Sigmoid colon (tissue), 4 donors: Measurements from ENCODE around the gene TENT4A.

Source experiments
- EP300 ChIP-seq, 4 donors: sonication (generic); formaldehyde crosslinking; IDR thresholded peaks; one replicate each; pipeline ENCODE4 v1.6.1; 2017; ENCODE audit warnings: antibody characterized with exemption in 4 of 4
- POLR2A ChIP-seq, 2 donors: fragments of 450-650 bp; IDR thresholded peaks; one replicate each; pipeline ENCODE4 v1.6.1; 2016; ENCODE audit warnings: antibody characterized with exemption in 2 of 2, mild to moderate bottlenecking in 2 of 2, moderate library complexity in 2 of 2
- POLR2AphosphoS5 ChIP-seq, 4 donors: sonication (generic); formaldehyde crosslinking; IDR thresholded peaks; one replicate each; pipeline ENCODE4 v1.6.1; 2017; ENCODE audit warnings: antibody characterized with exemption in 4 of 4
- TF ChIP-seq, protein P1 (sequence below), 4 experiments: fragments of 450-650 bp in 3 of 4; fragments of 200-600 bp in 1 of 4; IDR thresholded peaks; one replicate each; pipeline ENCODE4 v1.5.1; 2016 to 2019; ENCODE audit warnings: antibody characterized with exemption in 4 of 4, mild to moderate bottlenecking in 3 of 4, moderate library complexity in 2 of 4

DNA sequence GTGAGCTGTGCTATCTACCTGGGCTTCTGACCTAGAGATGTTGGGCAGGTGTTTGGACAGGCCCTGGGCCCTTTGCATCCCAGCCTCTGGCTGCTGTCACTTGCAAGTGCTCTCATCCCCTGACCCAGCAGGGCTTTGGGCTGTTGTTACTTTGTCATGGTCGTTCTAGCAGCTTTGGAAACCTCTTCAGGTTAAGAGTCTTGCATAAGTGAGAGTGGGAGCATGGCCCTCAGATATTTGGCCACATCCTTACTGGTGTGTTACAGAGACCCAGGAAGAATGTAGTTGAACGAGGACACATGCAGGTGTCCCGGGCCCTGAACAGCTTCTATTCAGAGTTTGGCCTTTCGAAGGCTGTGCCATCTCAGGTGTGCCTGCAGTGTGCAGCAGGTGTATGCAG, 4.5 kb downstream of the TENT4A start:
- TF ChIP-seq, protein P1, sequence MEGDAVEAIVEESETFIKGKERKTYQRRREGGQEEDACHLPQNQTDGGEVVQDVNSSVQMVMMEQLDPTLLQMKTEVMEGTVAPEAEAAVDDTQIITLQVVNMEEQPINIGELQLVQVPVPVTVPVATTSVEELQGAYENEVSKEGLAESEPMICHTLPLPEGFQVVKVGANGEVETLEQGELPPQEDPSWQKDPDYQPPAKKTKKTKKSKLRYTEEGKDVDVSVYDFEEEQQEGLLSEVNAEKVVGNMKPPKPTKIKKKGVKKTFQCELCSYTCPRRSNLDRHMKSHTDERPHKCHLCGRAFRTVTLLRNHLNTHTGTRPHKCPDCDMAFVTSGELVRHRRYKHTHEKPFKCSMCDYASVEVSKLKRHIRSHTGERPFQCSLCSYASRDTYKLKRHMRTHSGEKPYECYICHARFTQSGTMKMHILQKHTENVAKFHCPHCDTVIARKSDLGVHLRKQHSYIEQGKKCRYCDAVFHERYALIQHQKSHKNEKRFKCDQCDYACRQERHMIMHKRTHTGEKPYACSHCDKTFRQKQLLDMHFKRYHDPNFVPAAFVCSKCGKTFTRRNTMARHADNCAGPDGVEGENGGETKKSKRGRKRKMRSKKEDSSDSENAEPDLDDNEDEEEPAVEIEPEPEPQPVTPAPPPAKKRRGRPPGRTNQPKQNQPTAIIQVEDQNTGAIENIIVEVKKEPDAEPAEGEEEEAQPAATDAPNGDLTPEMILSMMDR (IDR thresholded peaks at IDR 0.05) = no peak
- TF ChIP-seq POLR2A (IDR thresholded peaks at IDR 0.05) (no peak), POLR2AphosphoS5 (IDR thresholded peaks at IDR 0.05) (no peak), EP300 (IDR thresholded peaks at IDR 0.05) (no peak)
